Measurements from ENCODE around the gene ULK4.

ULK4 gene

GRCh38 chr3:41441139-41441538 is 520.8 kb downstream of the ULK4 start:
- ChIA-PET CTCF (no interaction called here), POLR2A (no interaction called here)
- Histone ChIP-seq H3K9me3 (ENCODE audit: control insufficient read depth, insufficient read depth, low read depth, low read length) (no peaks in the 10 kb centered on the region), H3K27ac (ENCODE audit: extremely low read depth, low read depth, low read length) (no peak overlapping the region), H3K4me3 (ENCODE audit: low read depth, low read length) (no peak overlapping the region), H3K4me1 (ENCODE audit: control insufficient read depth, insufficient read depth, low read length) (no peaks in the 10 kb centered on the region), H3K36me3 (ENCODE audit: control insufficient read depth in 2 of 2, insufficient read depth in 1 of 2, low read length in 2 of 2) (no peaks in the 10 kb centered on the region)
- TF ChIP-seq ZNF211 (tag by site-specific recombination; IDR thresholded peaks at IDR 0.05; ENCODE audit: low read depth) (no peak), TCF7L2 (IDR thresholded peaks at IDR 0.05; ENCODE audit: borderline replicate concordance, low read depth, low read length) (no peak), TRIM28 (IDR thresholded peaks at IDR 0.05; ENCODE audit: borderline replicate concordance, low read length) (no peak), PRDM2 (tag by site-specific recombination; IDR thresholded peaks at IDR 0.05; ENCODE audit: borderline replicate concordance) (no peak), KLF10 (tag by site-specific recombination; IDR thresholded peaks at IDR 0.05) (no peak), ZNF37A (tag by site-specific recombination; IDR thresholded peaks at IDR 0.05) (no peak), ZNF426 (tag by site-specific recombination; IDR thresholded peaks at IDR 0.05) (no peak), ZNF391 (tag by site-specific recombination; IDR thresholded peaks at IDR 0.05; ENCODE audit: borderline replicate concordance, low read depth) (no peak), ZNF530 (tag by site-specific recombination; IDR thresholded peaks at IDR 0.05; ENCODE audit: low read depth) (no peak), ZNF670 (tag by site-specific recombination; IDR thresholded peaks at IDR 0.05; ENCODE audit: low read depth) (no peak)

DNA sequence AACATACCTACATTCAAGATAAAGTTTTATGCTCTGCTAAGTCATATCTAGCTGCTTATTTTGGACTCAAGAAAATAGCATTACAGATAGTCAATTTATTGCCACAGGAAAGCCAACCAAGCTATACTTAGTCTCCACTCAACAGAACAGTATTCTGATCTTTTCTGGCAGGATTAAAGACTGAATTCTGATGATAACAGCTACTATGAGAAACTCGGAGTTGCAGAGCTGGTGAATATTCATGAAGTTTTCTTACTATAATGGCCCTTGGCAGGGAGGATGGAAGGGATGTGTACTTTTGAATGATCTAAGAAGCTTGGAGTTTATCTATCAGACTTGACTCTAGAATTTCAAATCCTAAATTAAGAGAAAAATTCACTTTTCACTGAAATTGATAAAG is 524.9 kb downstream of the ULK4 start:
- CTCF ChIA-PET: interaction anchor here (0.5 to 0.6 kb wide), 2 partner anchors 110 to 279 kb away, joined by 3 read pairs; no protein-coding TSS in a partner anchor
- Histone ChIP-seq H3K9me3 (ENCODE audit: control insufficient read depth, insufficient read depth, low read depth, low read length) (no peaks in the 10 kb centered on the region), H3K36me3 (ENCODE audit: control insufficient read depth in 2 of 2, insufficient read depth in 1 of 2, low read length in 2 of 2) (no peaks in the 10 kb centered on the region), H3K27ac (ENCODE audit: extremely low read depth, low read depth, low read length) (no peak overlapping the region), H3K4me1 (ENCODE audit: control insufficient read depth, insufficient read depth, low read length) (no peaks in the 10 kb centered on the region), H3K4me3 (ENCODE audit: low read depth, low read length) (no peak overlapping the region)
- POLR2A ChIA-PET: no interaction called here
- no peak for TF ChIP-seq OSR2 (tag by site-specific recombination; IDR thresholded peaks at IDR 0.05)
- TF ChIP-seq IKZF3 (tag by site-specific recombination; IDR thresholded peaks at IDR 0.05): no peak
- no peak for TF ChIP-seq ZNF416 (tag by site-specific recombination; IDR thresholded peaks at IDR 0.05)
- TF ChIP-seq, protein P1, sequence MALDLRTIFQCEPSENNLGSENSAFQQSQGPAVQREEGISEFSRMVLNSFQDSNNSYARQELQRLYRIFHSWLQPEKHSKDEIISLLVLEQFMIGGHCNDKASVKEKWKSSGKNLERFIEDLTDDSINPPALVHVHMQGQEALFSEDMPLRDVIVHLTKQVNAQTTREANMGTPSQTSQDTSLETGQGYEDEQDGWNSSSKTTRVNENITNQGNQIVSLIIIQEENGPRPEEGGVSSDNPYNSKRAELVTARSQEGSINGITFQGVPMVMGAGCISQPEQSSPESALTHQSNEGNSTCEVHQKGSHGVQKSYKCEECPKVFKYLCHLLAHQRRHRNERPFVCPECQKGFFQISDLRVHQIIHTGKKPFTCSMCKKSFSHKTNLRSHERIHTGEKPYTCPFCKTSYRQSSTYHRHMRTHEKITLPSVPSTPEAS (tag by site-specific recombination; IDR thresholded peaks at IDR 0.05): no peak
- TF ChIP-seq ZFHX2 (tag by site-specific recombination; conservative IDR thresholded peaks at IDR 0.05): no peak
- no peak for TF ChIP-seq MYNN (tag by site-specific recombination; IDR thresholded peaks at IDR 0.05; ENCODE audit: borderline replicate concordance)
- TF ChIP-seq SETDB1 (IDR thresholded peaks at IDR 0.05; ENCODE audit: insufficient read length, low read length): no peak
- TF ChIP-seq ZBTB26 (tag by site-specific recombination; optimal IDR thresholded peaks at IDR 0.05): no peak
- no peak for TF ChIP-seq SP2 (tag by site-specific recombination; IDR thresholded peaks at IDR 0.05)
- TF ChIP-seq ZNF530 (tag by site-specific recombination; IDR thresholded peaks at IDR 0.05; ENCODE audit: low read depth): no peak
- no peak for TF ChIP-seq ZNF26 (tag by site-specific recombination; IDR thresholded peaks at IDR 0.05)
- TF ChIP-seq, protein P2, sequence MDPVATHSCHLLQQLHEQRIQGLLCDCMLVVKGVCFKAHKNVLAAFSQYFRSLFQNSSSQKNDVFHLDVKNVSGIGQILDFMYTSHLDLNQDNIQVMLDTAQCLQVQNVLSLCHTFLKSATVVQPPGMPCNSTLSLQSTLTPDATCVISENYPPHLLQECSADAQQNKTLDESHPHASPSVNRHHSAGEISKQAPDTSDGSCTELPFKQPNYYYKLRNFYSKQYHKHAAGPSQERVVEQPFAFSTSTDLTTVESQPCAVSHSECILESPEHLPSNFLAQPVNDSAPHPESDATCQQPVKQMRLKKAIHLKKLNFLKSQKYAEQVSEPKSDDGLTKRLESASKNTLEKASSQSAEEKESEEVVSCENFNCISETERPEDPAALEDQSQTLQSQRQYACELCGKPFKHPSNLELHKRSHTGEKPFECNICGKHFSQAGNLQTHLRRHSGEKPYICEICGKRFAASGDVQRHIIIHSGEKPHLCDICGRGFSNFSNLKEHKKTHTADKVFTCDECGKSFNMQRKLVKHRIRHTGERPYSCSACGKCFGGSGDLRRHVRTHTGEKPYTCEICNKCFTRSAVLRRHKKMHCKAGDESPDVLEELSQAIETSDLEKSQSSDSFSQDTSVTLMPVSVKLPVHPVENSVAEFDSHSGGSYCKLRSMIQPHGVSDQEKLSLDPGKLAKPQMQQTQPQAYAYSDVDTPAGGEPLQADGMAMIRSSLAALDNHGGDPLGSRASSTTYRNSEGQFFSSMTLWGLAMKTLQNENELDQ (tag by site-specific recombination; IDR thresholded peaks at IDR 0.05; ENCODE audit: low read depth): no peak
- no peak for TF ChIP-seq ZNF677 (tag by site-specific recombination; IDR thresholded peaks at IDR 0.05)
- TF ChIP-seq ZNF747 (tag by site-specific recombination; IDR thresholded peaks at IDR 0.05): no peak
- no peak for TF ChIP-seq ZNF266 (tag by site-specific recombination; IDR thresholded peaks at IDR 0.05; ENCODE audit: low read depth)
